Caco-2 (cell line): ENCODE measurements around the gene RBM33. TPM values are rescaled to one million over a fixed set of nuclear protein-coding genes. Genes with fewer than 3 reads are reported as not detected.

Experiments used
- BruUV-seq: library from RNA; stranded (reverse); fragments of 400-500 nt; replicated peaks from 2 replicates; lab custom pipeline; 2021; lab: Mats Ljungman, UMichigan
- CTCF ChIA-PET: fragments of 300-600 bp; sonication (Branson Sonifier 250); formaldehyde crosslinking; loops from one replicate; lab custom pipeline; 2022; ENCODE audit warnings: antibody characterized with exemption; lab: Charles Lee
- POLR2A ChIA-PET: fragments of 300-600 bp; sonication (Branson Sonifier 250); formaldehyde crosslinking; loops from one replicate; lab custom pipeline; 2022; ENCODE audit warnings: antibody characterized with exemption; lab: Charles Lee
- DNase-seq, 2 experiments: peaks; one replicate each; pipeline versions ENCODE4 v3.0.0 to v3.0.0-alpha.2; 2020 to 2022
- H3K27me3 ChIP-seq: replicated peaks from 2 replicates; pipeline ENCODE4 v1.6.0; 2011; ENCODE audit warnings: low read length; ENCODE audit not compliant: control insufficient read depth, insufficient read depth
- H3K36me3 ChIP-seq: 2 replicates; pipeline ENCODE4 v1.5.1; 2011; ENCODE audit warnings: low read length; ENCODE audit not compliant: control insufficient read depth, insufficient read depth
- H3K4me1 ChIP-seq: fragments of 250-450 bp; sonication (Bioruptor Pico); 2 replicates; pipeline ENCODE4 v1.5.1; 2020; ENCODE audit warnings: mild to moderate bottlenecking
- H3K4me3 ChIP-seq: 2 replicates; pipeline ENCODE4 v1.5.1; 2011; ENCODE audit warnings: low read depth, mild to moderate bottlenecking, control low read depth, low read length
- H3K9me3 ChIP-seq: fragments of 250-450 bp; sonication (Bioruptor Pico); 2 replicates; pipeline ENCODE4 v1.5.1; 2020; ENCODE audit warnings: mild to moderate bottlenecking, moderate library complexity
- H3K27ac Mint-ChIP-seq: one replicate; pipeline ENCODE4 v1.8.0; 2022; ENCODE audit warnings: mixed read lengths; ENCODE audit not compliant: unreplicated experiment
- H3K27me3 Mint-ChIP-seq: one replicate; pipeline ENCODE4 v1.8.0; 2022; ENCODE audit warnings: mixed read lengths; ENCODE audit not compliant: insufficient read depth, unreplicated experiment
- H3K36me3 Mint-ChIP-seq: one replicate; pipeline ENCODE4 v1.8.0; 2022; ENCODE audit warnings: mild to moderate bottlenecking, mixed read lengths; ENCODE audit not compliant: insufficient read depth, unreplicated experiment
- H3K4me1 Mint-ChIP-seq: one replicate; pipeline ENCODE4 v1.8.0; 2022; ENCODE audit warnings: low read depth, mixed read lengths; ENCODE audit not compliant: unreplicated experiment
- H3K4me3 Mint-ChIP-seq: one replicate; pipeline ENCODE4 v1.8.0; 2022; ENCODE audit warnings: mild to moderate bottlenecking, moderate library complexity, mixed read lengths; ENCODE audit not compliant: unreplicated experiment
- H3K9me3 Mint-ChIP-seq: one replicate; pipeline ENCODE4 v1.8.0; 2022; ENCODE audit warnings: mixed read lengths; ENCODE audit not compliant: unreplicated experiment
- intact Hi-C: fragments of 100-400 bp; cut with micrococcal nuclease; formaldehyde crosslinking; loops from one replicate; pipeline ENCODE4 v1.10.0; 2022; ENCODE audit not compliant: unreplicated experiment
- total RNA-seq: library from RNA; stranded (reverse); gene quantifications from 2 replicates; pipeline ENCODE4 v1.2.3, GENCODE V29; 2022
- TF ChIP-seq, protein P1 (sequence below), 2 experiments: fragments of 200-600 bp in 1 of 2; IDR thresholded peaks; 1 replicate in 1 of 2; 2 replicates in 1 of 2; pipeline versions ENCODE4 v1.5.1 to v1.8.0; 2011 to 2022; ENCODE audit warnings: antibody characterized with exemption in 1 of 2, control low read depth in 1 of 2, inconsistent platforms in 1 of 2, low read depth in 1 of 2, low read length in 1 of 2, mild to moderate bottlenecking in 1 of 2, moderate library complexity in 1 of 2; ENCODE audit not compliant: insufficient read depth in 1 of 2, severe bottlenecking in 1 of 2, unreplicated experiment in 1 of 2

Gene RBM33
- total RNA-seq, 1 experiment from 2014 or later: 82.8 TPM

DNA sequence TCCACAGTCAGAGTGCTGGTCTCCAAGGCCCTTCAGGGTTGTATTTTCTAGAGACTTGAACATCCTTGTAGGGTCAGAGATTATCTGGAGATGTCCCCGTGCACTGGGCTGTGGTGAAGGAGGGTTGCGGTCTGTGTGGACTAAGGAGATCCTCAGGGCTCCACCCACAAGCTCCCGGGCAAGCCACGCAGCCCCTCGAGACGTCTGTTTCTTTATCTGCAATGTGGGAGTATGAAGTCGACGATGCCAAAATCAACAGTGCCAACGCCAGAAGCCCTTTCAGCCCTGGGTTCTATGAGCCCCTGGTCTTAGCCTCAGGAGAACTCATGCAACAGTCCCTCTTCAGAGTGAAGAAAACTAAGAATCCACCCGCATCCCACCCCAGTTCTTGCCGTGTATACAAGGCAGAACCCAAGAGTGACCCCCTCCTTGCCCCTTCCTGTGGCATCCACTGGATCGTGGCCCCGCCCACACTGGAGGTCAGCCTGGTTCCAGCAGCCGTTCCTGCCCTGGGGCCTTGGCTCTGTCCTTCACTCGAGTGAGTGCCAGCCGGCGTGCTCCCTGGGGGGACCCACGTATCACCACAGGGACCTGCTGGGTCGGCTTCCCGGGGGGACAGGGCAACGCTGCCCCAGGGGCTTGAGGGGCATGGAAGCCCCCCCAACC is 173.8 kb downstream of the RBM33 start:
- no TSS peak for BruUV-seq
- no peaks in the 10 kb centered on the region; the same call in 1 of the 2 replicates for H3K4me1 ChIP-seq
- intact Hi-C loops: loop anchor here (10.0 kb wide), 1 partner anchor 817 kb away; no protein-coding TSS in a partner anchor
- Mint-ChIP-seq H3K36me3 (no peaks in the 10 kb centered on the region), H3K4me1 (peaks cover 8% of the 10 kb centered on the region), H3K27ac (no peak overlapping the region), H3K9me3 (no peaks in the 10 kb centered on the region), H3K27me3 (no peaks in the 10 kb centered on the region), H3K4me3 (no peak overlapping the region)
- POLR2A ChIA-PET: no interaction called here
- TF ChIP-seq, protein P1, sequence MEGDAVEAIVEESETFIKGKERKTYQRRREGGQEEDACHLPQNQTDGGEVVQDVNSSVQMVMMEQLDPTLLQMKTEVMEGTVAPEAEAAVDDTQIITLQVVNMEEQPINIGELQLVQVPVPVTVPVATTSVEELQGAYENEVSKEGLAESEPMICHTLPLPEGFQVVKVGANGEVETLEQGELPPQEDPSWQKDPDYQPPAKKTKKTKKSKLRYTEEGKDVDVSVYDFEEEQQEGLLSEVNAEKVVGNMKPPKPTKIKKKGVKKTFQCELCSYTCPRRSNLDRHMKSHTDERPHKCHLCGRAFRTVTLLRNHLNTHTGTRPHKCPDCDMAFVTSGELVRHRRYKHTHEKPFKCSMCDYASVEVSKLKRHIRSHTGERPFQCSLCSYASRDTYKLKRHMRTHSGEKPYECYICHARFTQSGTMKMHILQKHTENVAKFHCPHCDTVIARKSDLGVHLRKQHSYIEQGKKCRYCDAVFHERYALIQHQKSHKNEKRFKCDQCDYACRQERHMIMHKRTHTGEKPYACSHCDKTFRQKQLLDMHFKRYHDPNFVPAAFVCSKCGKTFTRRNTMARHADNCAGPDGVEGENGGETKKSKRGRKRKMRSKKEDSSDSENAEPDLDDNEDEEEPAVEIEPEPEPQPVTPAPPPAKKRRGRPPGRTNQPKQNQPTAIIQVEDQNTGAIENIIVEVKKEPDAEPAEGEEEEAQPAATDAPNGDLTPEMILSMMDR (IDR thresholded peaks at IDR 0.05; ENCODE audit: insufficient read depth in 1 of 2, low read depth in 1 of 2, low read length in 1 of 2, severe bottlenecking in 1 of 2, unreplicated experiment in 1 of 2): no peak
- H3K9me3 ChIP-seq: no peaks in the 10 kb centered on the region
- no peak for DNase-seq
- no peak overlapping the region for H3K4me3 ChIP-seq
- CTCF ChIA-PET: no interaction called here
- H3K36me3 ChIP-seq: no peaks in the 10 kb centered on the region
- no peaks in the 10 kb centered on the region for H3K27me3 ChIP-seq

DNA sequence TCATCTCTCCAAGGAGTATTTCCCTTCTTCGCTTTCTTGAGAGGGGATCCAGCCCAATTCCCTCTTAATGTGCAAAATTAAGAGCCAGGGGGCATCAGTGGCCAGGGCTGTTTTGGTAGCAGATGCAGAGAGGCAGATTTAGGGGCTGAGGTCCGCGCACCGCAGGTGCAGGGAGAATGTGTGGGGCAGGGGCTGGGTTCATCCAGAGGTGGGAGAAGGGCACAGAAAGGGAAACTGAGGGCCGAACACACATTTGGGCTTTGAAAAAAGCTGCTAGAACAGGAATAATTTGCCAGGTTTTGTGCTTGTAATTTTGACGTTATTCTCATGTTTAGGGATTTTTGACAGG is 174.3 kb downstream of the RBM33 start:
- Histone ChIP-seq H3K9me3 (no peaks in the 10 kb centered on the region), H3K4me3 (no peak overlapping the region), H3K4me1 (no peaks in the 10 kb centered on the region; the same call in 1 of the 2 replicates), H3K36me3 (no peaks in the 10 kb centered on the region), H3K27me3 (no peaks in the 10 kb centered on the region)
- ChIA-PET POLR2A (no interaction called here), CTCF (no interaction called here)
- Mint-ChIP-seq H3K4me3 (no peak overlapping the region), H3K36me3 (no peaks in the 10 kb centered on the region), H3K4me1 (peaks cover 8% of the 10 kb centered on the region), H3K27me3 (no peaks in the 10 kb centered on the region), H3K27ac (no peak overlapping the region), H3K9me3 (no peaks in the 10 kb centered on the region)
- intact Hi-C loops: loop anchor here (10.0 kb wide), 1 partner anchor 816 kb away; no protein-coding TSS in a partner anchor
- no peak for DNase-seq
- BruUV-seq: no TSS peak
- TF ChIP-seq, protein P1 (IDR thresholded peaks at IDR 0.05; ENCODE audit: insufficient read depth in 1 of 2, low read depth in 1 of 2, low read length in 1 of 2, severe bottlenecking in 1 of 2, unreplicated experiment in 1 of 2): no peak

DNA sequence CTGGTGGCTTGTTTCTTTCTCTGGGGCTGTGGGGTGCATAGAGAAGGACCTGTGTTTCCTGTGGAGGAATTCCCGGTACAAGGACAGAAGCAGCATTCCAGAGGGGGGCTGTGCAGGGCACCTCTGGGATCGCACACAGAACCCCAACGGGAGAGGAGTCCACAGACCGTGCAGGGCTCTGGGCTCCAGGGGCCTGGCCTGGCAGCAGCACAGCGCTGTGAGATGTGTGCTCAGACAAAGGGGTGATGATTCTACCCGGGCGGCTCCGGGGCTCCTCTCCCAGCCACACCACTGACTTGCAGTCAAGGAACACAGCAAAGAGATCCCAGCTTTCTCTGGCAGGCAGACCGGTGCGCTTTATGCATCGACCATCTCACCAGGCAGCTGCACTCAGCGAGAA is 174.7 kb downstream of the RBM33 start:
- Mint-ChIP-seq H3K4me3 (no peak overlapping the region), H3K9me3 (no peaks in the 10 kb centered on the region), H3K27me3 (no peaks in the 10 kb centered on the region), H3K27ac (no peak overlapping the region), H3K36me3 (no peaks in the 10 kb centered on the region), H3K4me1 (peaks cover 8% of the 10 kb centered on the region)
- DNase-seq: no peak
- TF ChIP-seq, protein P1 (IDR thresholded peaks at IDR 0.05; ENCODE audit: insufficient read depth in 1 of 2, low read depth in 1 of 2, low read length in 1 of 2, severe bottlenecking in 1 of 2, unreplicated experiment in 1 of 2): no peak
- ChIA-PET POLR2A (no interaction called here), CTCF (no interaction called here)
- no peaks in the 10 kb centered on the region for H3K36me3 ChIP-seq
- no TSS peak for BruUV-seq
- no peaks in the 10 kb centered on the region; the same call in 1 of the 2 replicates for H3K4me1 ChIP-seq
- H3K27me3 ChIP-seq: no peaks in the 10 kb centered on the region
- H3K4me3 ChIP-seq: no peak overlapping the region
- H3K9me3 ChIP-seq: no peaks in the 10 kb centered on the region
- intact Hi-C loops: loop anchor here (10.0 kb wide), 1 partner anchor 816 kb away; no protein-coding TSS in a partner anchor
